GM19025 (cell line): ENCODE data around the gene RFC3.

Experiments used
- ATAC-seq: cut with Tn5 transposase; IDR thresholded peaks from one replicate; pipeline ENCODE4 v1.9.1; 2021; ENCODE audit warnings: mild to moderate bottlenecking, low read depth, moderate library complexity; ENCODE audit not compliant: unreplicated experiment

The RFC3 gene

DNA sequence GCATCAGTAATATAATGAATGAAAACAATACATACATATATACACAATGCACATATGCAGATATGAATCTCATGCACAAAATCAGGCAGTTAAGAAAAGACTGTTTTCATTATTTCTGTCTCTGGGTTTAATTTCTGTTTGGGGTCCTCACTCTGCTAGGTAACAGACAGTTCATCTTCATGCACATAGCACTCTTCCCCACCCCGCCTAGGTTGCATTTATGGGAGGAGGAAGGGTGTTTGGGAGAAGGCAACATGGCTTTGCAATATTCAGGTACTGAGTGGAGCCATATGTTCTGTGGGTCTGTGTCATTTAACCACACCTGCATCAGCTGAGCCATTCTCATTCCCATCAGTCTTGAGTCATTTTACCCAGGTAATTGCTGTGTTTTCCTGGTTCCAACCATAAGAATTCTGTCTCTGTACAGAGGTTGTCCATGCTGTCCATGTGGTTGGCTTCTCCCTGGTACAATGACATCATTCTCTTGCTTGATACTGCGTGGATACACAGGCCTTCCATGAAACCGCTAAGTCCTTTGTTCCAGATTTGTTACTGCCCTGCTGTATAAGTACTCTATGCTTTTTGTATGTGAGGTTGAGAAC, 45.3 kb downstream of the RFC3 start:
- no peak for ATAC-seq

- ATAC-seq, result no peak
Observed at GRCh38 chr13:33865945-33866344, 48.0 kb downstream of the RFC3 start.

GRCh38 chr13:33867472-33867871, 49.5 kb downstream of the RFC3 start:
- ATAC-seq, result no peak

DNA sequence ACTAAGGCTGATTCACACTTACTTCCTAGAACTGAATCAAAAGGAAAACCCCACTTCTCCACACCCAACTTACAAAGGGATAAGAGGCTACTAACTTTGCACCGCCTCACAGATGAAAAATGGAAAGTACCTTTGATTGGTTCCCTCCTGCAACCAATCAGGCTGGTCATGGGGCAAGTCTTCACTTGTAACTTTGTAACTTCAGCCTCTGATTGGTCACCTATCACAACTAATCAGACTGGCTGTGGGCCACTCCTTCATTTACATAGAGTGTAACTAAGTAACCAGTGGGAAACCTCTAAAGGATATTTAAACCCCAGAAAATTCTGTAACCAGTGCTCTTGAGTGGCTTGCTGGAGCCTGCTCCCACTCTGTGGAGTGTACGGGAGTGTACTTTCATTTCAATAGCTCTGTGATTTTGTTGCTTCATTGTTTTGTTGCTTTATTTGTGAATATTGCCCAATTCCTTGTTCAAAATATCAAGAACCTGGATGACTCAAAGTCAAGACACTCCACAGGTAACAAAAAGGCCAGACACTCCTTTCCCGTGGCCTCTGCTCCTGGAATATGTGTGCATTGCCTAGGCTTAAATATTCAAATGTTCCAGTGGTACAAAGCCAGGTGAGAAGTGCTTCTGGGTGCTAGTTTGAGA, 50.5 kb downstream of the RFC3 start:
- no peak for ATAC-seq

DNA sequence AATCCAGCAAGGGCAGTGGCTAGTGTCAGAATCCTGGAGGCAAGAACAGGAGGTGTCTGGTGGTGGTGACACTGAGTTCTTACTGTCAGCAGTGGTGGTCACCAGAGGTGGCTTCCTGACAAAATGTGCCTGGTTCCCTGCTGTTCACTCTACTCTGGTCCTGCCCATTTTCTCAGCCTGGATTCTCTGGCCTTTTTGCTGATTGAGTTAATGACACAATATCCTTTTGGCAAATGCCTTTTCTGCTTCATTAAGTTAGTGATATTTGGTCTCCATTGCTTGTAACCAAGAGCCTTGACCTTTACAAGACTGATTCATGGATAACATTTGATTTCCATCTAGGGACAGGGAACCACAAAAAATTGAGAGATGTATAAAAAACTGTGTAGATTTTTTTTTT, 51.1 kb downstream of the RFC3 start:
- no peak for ATAC-seq

DNA sequence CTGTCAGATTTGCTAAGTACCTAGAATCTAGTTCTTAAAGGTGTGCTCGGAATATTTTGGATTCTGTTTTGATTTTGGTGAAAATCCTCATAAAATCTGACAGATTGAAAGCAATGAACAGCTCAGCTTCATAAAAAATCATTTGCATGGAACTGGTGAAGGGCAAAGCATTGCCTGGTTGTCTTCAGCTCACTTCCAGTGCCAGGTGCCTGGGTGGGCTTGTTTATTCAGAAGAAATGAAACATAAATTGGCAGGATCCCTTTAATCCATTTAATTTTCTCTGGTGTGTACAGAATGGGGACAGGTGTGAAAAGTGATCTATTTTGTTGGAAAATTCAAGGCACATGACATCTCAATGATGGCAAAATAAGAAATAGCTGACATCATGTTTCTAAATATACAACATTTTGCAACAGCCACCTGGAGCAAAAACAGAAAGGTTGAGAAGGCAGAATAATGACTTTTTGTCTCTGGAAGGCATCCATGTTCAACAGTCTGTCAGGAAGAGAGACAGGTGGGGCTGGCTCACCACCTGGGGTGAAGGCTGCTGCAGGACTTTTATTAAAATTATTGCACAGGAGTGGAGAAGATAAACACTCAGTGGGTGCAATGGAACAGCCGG, 52.2 kb downstream of the RFC3 start:
- ATAC-seq, result no peak

DNA sequence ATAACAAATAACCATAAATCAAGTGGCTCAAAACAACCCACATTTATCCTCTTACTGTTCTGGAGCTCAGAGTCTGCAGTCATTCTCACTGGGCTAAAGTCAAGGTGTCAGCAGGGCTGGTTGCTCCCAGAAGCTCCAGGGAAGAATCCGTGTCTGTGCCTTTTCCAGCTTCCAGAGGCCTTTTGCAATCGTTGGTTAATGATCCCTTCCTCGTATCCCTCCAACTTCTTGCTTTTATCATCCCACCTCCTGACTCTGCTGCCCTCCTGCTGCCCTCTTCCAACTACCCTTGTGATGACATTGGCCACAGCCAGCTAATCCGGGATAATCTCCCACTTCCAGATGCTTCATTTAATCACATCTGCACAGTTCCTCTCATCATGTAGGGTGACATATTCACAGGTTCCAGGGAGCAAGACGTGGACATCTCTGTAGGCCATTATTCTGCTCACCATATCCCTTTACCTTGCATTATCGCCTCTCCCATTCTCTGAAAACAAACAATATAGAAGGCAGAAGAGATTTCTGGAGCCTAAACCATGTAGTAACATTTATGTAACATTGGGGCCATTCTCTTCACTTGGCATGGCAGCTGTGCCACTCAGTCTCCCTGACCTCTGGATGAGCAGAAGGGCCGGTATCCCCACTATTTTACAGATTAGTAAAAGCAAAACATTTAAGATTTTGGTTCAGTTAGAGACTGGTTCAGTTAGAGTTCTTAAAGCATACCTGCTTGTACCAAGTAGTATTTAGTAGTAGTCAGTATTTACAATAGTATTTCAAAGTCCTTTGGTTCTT, 53.5 kb downstream of the RFC3 start:
- no peak for ATAC-seq

DNA sequence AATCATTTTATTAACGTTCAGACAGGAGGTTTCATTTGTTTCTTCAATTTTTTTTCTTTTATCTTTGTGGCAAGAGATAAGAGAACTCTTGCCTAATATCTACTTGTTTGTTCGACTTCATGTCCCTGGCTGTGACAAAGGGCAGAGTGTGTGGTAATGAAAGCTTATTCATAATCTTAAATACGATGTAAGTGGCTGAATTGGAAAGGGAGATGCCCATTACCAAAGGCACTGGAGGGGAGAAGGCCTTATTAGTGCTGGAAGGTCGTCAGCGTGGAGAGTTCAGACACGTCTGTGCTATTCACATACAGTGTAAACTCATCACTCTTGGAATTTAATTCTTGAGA, 54.0 kb downstream of the RFC3 start:
- no peak for ATAC-seq

GRCh38 chr13:33873251-33873908, 55.4 kb downstream of the RFC3 start:
- ATAC-seq, result no peak

GRCh38 chr13:33874871-33875270, 56.9 kb downstream of the RFC3 start:
- no peak for ATAC-seq

DNA sequence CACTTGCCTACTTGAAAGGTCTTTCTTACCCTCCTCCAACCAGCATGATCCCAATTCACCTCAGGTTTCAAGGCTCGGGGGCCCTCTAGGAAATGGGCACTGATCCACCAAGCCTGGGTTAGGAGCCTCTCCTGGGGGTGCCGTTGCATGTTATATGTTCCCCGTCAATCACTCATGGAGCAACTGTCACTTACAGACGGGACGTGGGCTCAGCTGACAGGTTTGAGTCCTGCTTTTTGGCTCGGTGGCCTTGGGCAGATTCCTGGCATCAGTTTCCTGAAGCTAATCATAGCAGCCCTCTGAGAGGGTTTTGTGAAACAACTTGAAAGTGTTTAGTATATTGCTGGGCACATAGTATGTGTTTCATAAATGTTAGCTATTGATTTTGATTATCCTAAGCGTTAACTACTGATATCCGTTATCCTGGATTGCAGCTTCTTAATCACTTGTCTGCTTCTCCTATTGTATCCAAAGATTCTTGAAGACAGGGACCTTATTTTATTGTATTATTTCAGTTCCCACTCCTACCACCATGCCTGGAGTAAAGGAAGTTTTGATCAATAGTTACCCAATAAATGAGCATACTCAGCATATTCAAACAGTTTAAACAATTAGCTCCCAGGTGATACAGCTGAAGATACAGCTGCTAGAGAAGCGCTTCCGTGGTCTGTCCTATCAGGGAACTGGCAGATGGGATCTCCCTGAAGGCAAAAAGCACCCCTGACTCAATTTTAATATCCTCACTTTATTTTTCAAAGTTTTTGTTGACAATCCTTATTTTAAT, 57.9 kb downstream of the RFC3 start:
- no peak for ATAC-seq

DNA sequence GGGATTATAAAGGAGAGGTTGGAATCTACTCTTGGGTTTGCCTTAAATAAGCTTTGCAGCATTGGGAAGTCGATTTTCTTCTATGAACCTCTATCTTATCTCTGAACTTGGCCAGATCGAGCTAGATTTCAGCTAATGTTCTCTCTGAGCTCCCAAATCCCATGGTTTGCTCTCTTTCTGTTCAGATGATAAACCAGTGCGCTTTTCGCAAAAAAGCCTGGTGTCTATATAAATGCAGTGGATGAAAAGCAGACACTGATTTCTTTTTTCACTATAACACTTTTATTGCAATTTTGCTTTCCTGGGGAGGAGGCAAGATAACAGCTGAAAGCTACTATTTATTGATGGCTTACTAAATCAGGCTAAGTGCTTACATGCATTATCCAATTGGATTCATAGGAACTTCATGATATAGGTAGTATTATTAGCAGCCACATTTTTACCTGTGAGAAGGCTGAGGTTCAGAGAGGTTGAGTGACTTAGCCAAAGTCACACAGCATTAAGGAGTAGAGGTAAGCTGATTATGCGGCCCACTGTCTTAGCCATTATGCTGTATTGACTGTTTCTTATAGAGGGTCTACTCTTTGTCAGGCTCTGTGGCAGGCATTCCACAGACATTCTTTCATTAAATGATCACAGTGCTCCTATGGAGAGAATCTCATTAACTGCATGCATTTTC, 58.9 kb downstream of the RFC3 start:
- no peak for ATAC-seq

GRCh38 chr13:33879118-33879517, 61.2 kb downstream of the RFC3 start:
- ATAC-seq, result no peak

GRCh38 chr13:33882804-33883203, 64.9 kb downstream of the RFC3 start:
- no peak for ATAC-seq

- ATAC-seq, result no peak
Observed at GRCh38 chr13:33884531-33885220, 66.7 kb downstream of the RFC3 start.
